Astrocyte (in vitro differentiated cells and primary cell): ENCODE results near the gene CRHR2. TPM values are rescaled to one million over a fixed set of nuclear protein-coding genes. Genes with fewer than 3 reads are reported as not detected.

Source experiments
- DNase-seq: peaks from one replicate; pipeline ENCODE4 v3.0.0-alpha.2; 2010; ENCODE audit warnings: low read depth
- FAIRE-seq: peaks from 2 replicates; lab custom pipeline; 2011; peaks lifted over from hg19 to GRCh38; lab: Jason Lieb, UNC
- H2AFZ ChIP-seq: 2 replicates; pipeline ENCODE4 v1.6.0; 2012; ENCODE audit warnings: low read depth, low read length, inconsistent platforms
- H3K27ac ChIP-seq: 2 replicates; pipeline ENCODE4 v1.5.1; 2011; ENCODE audit warnings: low read depth, low read length, inconsistent platforms
- H3K27me3 ChIP-seq: 2 replicates; pipeline ENCODE4 v1.6.0; 2011; ENCODE audit warnings: low read length, inconsistent platforms; ENCODE audit not compliant: insufficient read depth
- H3K36me3 ChIP-seq: 2 replicates; pipeline ENCODE4 v1.5.1; 2011; ENCODE audit warnings: low read length, inconsistent platforms; ENCODE audit not compliant: insufficient read depth
- H3K4me1 ChIP-seq: 2 replicates; pipeline ENCODE4 v1.5.1; 2011; ENCODE audit warnings: low read length, inconsistent platforms; ENCODE audit not compliant: insufficient read depth
- H3K4me2 ChIP-seq: 2 replicates; pipeline ENCODE4 v1.6.0; 2012; ENCODE audit warnings: low read length, inconsistent platforms
- H3K4me3 ChIP-seq: 2 replicates; pipeline ENCODE4 v1.5.1; 2011; ENCODE audit warnings: low read depth, mild to moderate bottlenecking, low read length, inconsistent platforms; ENCODE audit not compliant: insufficient read depth
- H3K79me2 ChIP-seq: 2 replicates; pipeline ENCODE4 v1.6.0; 2012; ENCODE audit warnings: mild to moderate bottlenecking, low read length, inconsistent platforms; ENCODE audit not compliant: insufficient read depth
- H3K9ac ChIP-seq: 2 replicates; pipeline ENCODE4 v1.6.0; 2012; ENCODE audit warnings: mild to moderate bottlenecking, low read length, inconsistent platforms
- H3K9me3 ChIP-seq: 2 replicates; pipeline ENCODE4 v1.5.1; 2012; ENCODE audit warnings: low read depth, mild to moderate bottlenecking, low read length, inconsistent platforms; ENCODE audit not compliant: insufficient read depth
- H4K20me1 ChIP-seq: 2 replicates; pipeline ENCODE4 v1.6.0; 2012; ENCODE audit warnings: low read length, inconsistent platforms; ENCODE audit not compliant: insufficient read depth
- H3K27ac Mint-ChIP-seq: one replicate; pipeline ENCODE4 v1.8.0; 2021; ENCODE audit warnings: mild to moderate bottlenecking, mixed read lengths; ENCODE audit not compliant: unreplicated experiment
- H3K27me3 Mint-ChIP-seq: one replicate; pipeline ENCODE4 v1.8.0; 2021; ENCODE audit warnings: low read depth, mixed read lengths; ENCODE audit not compliant: unreplicated experiment
- H3K36me3 Mint-ChIP-seq: one replicate; pipeline ENCODE4 v1.8.0; 2021; ENCODE audit warnings: low read depth, mixed read lengths; ENCODE audit not compliant: unreplicated experiment
- H3K4me1 Mint-ChIP-seq: one replicate; pipeline ENCODE4 v1.8.0; 2021; ENCODE audit warnings: low read depth, mixed read lengths; ENCODE audit not compliant: unreplicated experiment
- H3K4me3 Mint-ChIP-seq: one replicate; pipeline ENCODE4 v1.8.0; 2021; ENCODE audit warnings: mild to moderate bottlenecking, moderate library complexity, mixed read lengths; ENCODE audit not compliant: unreplicated experiment
- H3K9me3 Mint-ChIP-seq: one replicate; pipeline ENCODE4 v1.8.0; 2021; ENCODE audit warnings: mild to moderate bottlenecking, mixed read lengths; ENCODE audit not compliant: unreplicated experiment
- CTCF ChIP-seq: IDR thresholded peaks from 2 replicates; pipeline ENCODE4 v1.5.1; 2011; ENCODE audit warnings: low read depth, mild to moderate bottlenecking, inconsistent platforms, low read length, moderate library complexity; ENCODE audit not compliant: insufficient read depth
- EZH2 ChIP-seq: IDR thresholded peaks from 2 replicates; pipeline ENCODE4 v1.6.1; 2012; ENCODE audit warnings: mild to moderate bottlenecking, low read length, inconsistent platforms; ENCODE audit not compliant: insufficient read depth
- total RNA-seq: library from RNA; stranded (reverse); gene quantifications from 2 replicates; pipeline ENCODE4 v1.2.1, GENCODE V29; 2021

Gene CRHR2
- total RNA-seq, 1 donor from 2014 or later, result not detected

- H3K27me3 ChIP-seq, result peaks cover 3% of the 10 kb centered on the region
These were observed 17.9 kb downstream of the CRHR2 start for GRCh38 chr7:30664184-30664885.

GRCh38 chr7:30663414-30663813, 18.8 kb downstream of the CRHR2 start:
- no peaks in the 10 kb centered on the region for H3K36me3 Mint-ChIP-seq
- H3K4me3 Mint-ChIP-seq, result no peak overlapping the region
- Histone ChIP-seq H3K36me3 (no peaks in the 10 kb centered on the region), H3K27me3 (peaks cover 3% of the 10 kb centered on the region), H2AFZ (no peak overlapping the region), H3K79me2 (no peaks in the 10 kb centered on the region), H3K9ac (no peak overlapping the region), H3K4me2 (no peak overlapping the region), H3K4me1 (no peaks in the 10 kb centered on the region), H3K27ac (no peak overlapping the region), H4K20me1 (no peaks in the 10 kb centered on the region), H3K9me3 (no peaks in the 10 kb centered on the region), H3K4me3 (no peak overlapping the region)
- FAIRE-seq, result no peak
- H3K27me3 Mint-ChIP-seq, result peaks cover 41% of the 10 kb centered on the region
- H3K4me1 Mint-ChIP-seq, result peaks cover 6% of the 10 kb centered on the region
- H3K9me3 Mint-ChIP-seq, result no peaks in the 10 kb centered on the region
- no peak for DNase-seq
- H3K27ac Mint-ChIP-seq, result no peak overlapping the region
- TF ChIP-seq EZH2 (no peak), CTCF (no peak)

More at GRCh38 chr7:30664184-30664885, 17.9 kb downstream of the CRHR2 start:
- no peak overlapping the region for H3K9ac ChIP-seq
- DNase-seq (no peak), FAIRE-seq (no peak)
- no peaks in the 10 kb centered on the region for H3K9me3 ChIP-seq
- H3K79me2 ChIP-seq, result no peaks in the 10 kb centered on the region
- H3K4me1 ChIP-seq, result no peaks in the 10 kb centered on the region
- no peak overlapping the region for H3K4me3 Mint-ChIP-seq
- peaks cover 48% of the 10 kb centered on the region for H3K27me3 Mint-ChIP-seq
- no peak overlapping the region for H3K27ac Mint-ChIP-seq
- no peak overlapping the region for H2AFZ ChIP-seq
- no peaks in the 10 kb centered on the region for H4K20me1 ChIP-seq
- no peak overlapping the region for H3K4me3 ChIP-seq
- H3K4me1 Mint-ChIP-seq, result peaks cover 3% of the 10 kb centered on the region
- no peak for TF ChIP-seq CTCF
- no peak for TF ChIP-seq EZH2
- no peak overlapping the region for H3K27ac ChIP-seq
- no peaks in the 10 kb centered on the region for H3K9me3 Mint-ChIP-seq
- no peaks in the 10 kb centered on the region for H3K36me3 Mint-ChIP-seq
- no peaks in the 10 kb centered on the region for H3K36me3 ChIP-seq
- no peak overlapping the region for H3K4me2 ChIP-seq

GRCh38 chr7:30662431-30662939, 19.8 kb downstream of the CRHR2 start:
- H3K9me3 Mint-ChIP-seq, result no peaks in the 10 kb centered on the region
- H3K4me2 ChIP-seq, result no peak overlapping the region
- no peaks in the 10 kb centered on the region for H3K4me1 ChIP-seq

More at GRCh38 chr7:30662431-30662939, 19.8 kb downstream of the CRHR2 start:
- Histone ChIP-seq H3K4me3 (no peak overlapping the region), H3K27me3 (peaks cover under 1% of the 10 kb centered on the region), H2AFZ (no peak overlapping the region), H3K79me2 (no peaks in the 10 kb centered on the region), H3K36me3 (no peaks in the 10 kb centered on the region), H3K27ac (no peak overlapping the region), H4K20me1 (no peaks in the 10 kb centered on the region), H3K9ac (no peak overlapping the region), H3K9me3 (no peaks in the 10 kb centered on the region)
- FAIRE-seq (no peak), DNase-seq (no peak)
- peaks cover 34% of the 10 kb centered on the region for H3K27me3 Mint-ChIP-seq
- TF ChIP-seq CTCF (no peak), EZH2 (no peak)
- H3K4me1 Mint-ChIP-seq, result peaks cover 6% of the 10 kb centered on the region
- H3K36me3 Mint-ChIP-seq, result no peaks in the 10 kb centered on the region
- no peak overlapping the region for H3K27ac Mint-ChIP-seq
- H3K4me3 Mint-ChIP-seq, result no peak overlapping the region
